ENCODE measurements around the gene ZNF862.

ZNF862 gene

GRCh38 chr7:149815121-149815520, 23.1 kb upstream of the ZNF862 start:
- TF ChIP-seq FOXP2 (optimal IDR thresholded peaks at IDR 0.05; ENCODE audit: borderline replicate concordance, extremely low read depth, extremely low read length, insufficient read depth) (no peak), TAF1 (IDR thresholded peaks at IDR 0.05; ENCODE audit: borderline replicate concordance, insufficient read depth, low read length) (no peak), POLR2AphosphoS5 (IDR thresholded peaks at IDR 0.05; ENCODE audit: low read depth, low read length) (no peak), REST (IDR thresholded peaks at IDR 0.05; ENCODE audit: insufficient read depth in 1 of 2, low read depth in 2 of 2, low read length in 2 of 2) (no peak), SIN3A (IDR thresholded peaks at IDR 0.05; ENCODE audit: borderline replicate concordance, insufficient read depth, low read length) (no peak)

- TF ChIP-seq SIN3A (IDR thresholded peaks at IDR 0.05; ENCODE audit: borderline replicate concordance, insufficient read depth, low read length) (no peak), TAF1 (IDR thresholded peaks at IDR 0.05; ENCODE audit: borderline replicate concordance, insufficient read depth, low read length) (no peak), FOXP2 (optimal IDR thresholded peaks at IDR 0.05; ENCODE audit: borderline replicate concordance, extremely low read depth, extremely low read length, insufficient read depth) (no peak), REST (IDR thresholded peaks at IDR 0.05; ENCODE audit: insufficient read depth in 1 of 2, low read depth in 2 of 2, low read length in 2 of 2) (no peak)
Measured at GRCh38 chr7:149815661-149816266, 22.4 kb upstream of the ZNF862 start.

- TF ChIP-seq REST (IDR thresholded peaks at IDR 0.05; ENCODE audit: insufficient read depth in 1 of 2, low read depth in 2 of 2, low read length in 2 of 2) (no peak), SIN3A (IDR thresholded peaks at IDR 0.05; ENCODE audit: borderline replicate concordance, insufficient read depth, low read length) (no peak), FOXP2 (optimal IDR thresholded peaks at IDR 0.05; ENCODE audit: borderline replicate concordance, extremely low read depth, extremely low read length, insufficient read depth) (no peak), POLR2AphosphoS5 (IDR thresholded peaks at IDR 0.05; ENCODE audit: low read depth, low read length) (no peak), TAF1 (IDR thresholded peaks at IDR 0.05; ENCODE audit: borderline replicate concordance, insufficient read depth, low read length) (no peak)
Measured at GRCh38 chr7:149816267-149816751, 21.9 kb upstream of the ZNF862 start.

GRCh38 chr7:149816794-149817193, 21.4 kb upstream of the ZNF862 start:
- TF ChIP-seq SIN3A (IDR thresholded peaks at IDR 0.05; ENCODE audit: borderline replicate concordance, insufficient read depth, low read length) (no peak), POLR2AphosphoS5 (IDR thresholded peaks at IDR 0.05; ENCODE audit: low read depth, low read length) (no peak), TAF1 (IDR thresholded peaks at IDR 0.05; ENCODE audit: borderline replicate concordance, insufficient read depth, low read length) (no peak), FOXP2 (optimal IDR thresholded peaks at IDR 0.05; ENCODE audit: borderline replicate concordance, extremely low read depth, extremely low read length, insufficient read depth) (no peak), REST (IDR thresholded peaks at IDR 0.05; ENCODE audit: insufficient read depth in 1 of 2, low read depth in 2 of 2, low read length in 2 of 2) (no peak)

Data from PFSK-1 (cell line).